Prostate gland (tissue), 2 donors: Measurements from ENCODE around the gene RADIL.

Experiments used
- POLR2A ChIP-seq: fragments of 450-650 bp; IDR thresholded peaks from one replicate; pipeline ENCODE4 v1.6.1; 2016; ENCODE audit warnings: antibody characterized with exemption, mild to moderate bottlenecking
- TF ChIP-seq, protein P1 (sequence below), 4 experiments: fragments of 200-600 bp in 2 of 4; fragments of 450-650 bp in 2 of 4; sonication (generic) in 2 of 4; IDR thresholded peaks; 1 replicate in 3 of 4; 2 replicates in 1 of 4; pipeline ENCODE4 v1.5.1; 2016 to 2019; ENCODE audit warnings: antibody characterized with exemption in 4 of 4, mild to moderate bottlenecking in 2 of 4, moderate library complexity in 2 of 4

DNA sequence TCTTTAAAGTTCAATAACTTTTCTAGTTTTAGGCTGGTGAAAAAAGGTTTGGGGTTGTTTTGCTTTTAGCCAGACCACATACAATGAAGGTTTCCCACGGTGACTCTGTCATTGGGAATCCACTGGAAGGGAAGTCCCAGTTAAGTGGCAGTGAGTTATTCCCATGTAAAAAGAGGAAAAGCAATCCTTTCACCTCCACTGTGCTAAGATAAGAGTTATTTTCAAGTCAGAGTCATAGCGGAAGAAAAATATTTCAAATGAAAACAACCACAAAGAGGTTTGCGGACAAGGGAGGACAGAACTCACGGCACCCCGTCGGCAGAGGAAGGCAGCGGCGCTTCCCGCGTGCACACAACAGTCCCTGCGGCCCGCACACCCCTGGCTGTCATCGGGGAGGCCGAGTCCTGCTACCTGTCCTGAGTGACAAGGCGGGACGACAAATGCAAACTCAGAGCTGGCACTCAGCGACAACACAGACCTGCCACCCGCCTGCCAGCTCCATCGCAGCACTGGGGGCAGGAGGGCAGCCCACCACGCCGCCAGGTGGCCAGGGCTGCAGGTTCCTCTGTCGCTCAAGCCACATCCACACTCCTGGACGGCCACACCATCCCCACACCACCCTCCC lies 12.3 kb downstream of the RADIL start:
- no peak for TF ChIP-seq POLR2A
- TF ChIP-seq, protein P1, sequence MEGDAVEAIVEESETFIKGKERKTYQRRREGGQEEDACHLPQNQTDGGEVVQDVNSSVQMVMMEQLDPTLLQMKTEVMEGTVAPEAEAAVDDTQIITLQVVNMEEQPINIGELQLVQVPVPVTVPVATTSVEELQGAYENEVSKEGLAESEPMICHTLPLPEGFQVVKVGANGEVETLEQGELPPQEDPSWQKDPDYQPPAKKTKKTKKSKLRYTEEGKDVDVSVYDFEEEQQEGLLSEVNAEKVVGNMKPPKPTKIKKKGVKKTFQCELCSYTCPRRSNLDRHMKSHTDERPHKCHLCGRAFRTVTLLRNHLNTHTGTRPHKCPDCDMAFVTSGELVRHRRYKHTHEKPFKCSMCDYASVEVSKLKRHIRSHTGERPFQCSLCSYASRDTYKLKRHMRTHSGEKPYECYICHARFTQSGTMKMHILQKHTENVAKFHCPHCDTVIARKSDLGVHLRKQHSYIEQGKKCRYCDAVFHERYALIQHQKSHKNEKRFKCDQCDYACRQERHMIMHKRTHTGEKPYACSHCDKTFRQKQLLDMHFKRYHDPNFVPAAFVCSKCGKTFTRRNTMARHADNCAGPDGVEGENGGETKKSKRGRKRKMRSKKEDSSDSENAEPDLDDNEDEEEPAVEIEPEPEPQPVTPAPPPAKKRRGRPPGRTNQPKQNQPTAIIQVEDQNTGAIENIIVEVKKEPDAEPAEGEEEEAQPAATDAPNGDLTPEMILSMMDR (IDR thresholded peaks at IDR 0.05) = no peak
